IMR-90 (cell line): Measurements from ENCODE around the gene EIF2B1. TPM values are rescaled to one million over a fixed set of nuclear protein-coding genes. Genes with fewer than 3 reads are reported as not detected.

ENCODE experiments used
- ATAC-seq: fragments of 200-7000 bp; cut with Tn5 transposase; 2 replicates; pipeline ENCODE4 v1.9.1; 2020; ENCODE audit warnings: low read depth, mild to moderate bottlenecking, moderate library complexity
- BruUV-seq: library from RNA; stranded (reverse); fragments of 400-500 nt; replicated peaks from 2 replicates; lab custom pipeline; 2021; lab: Mats Ljungman, UMichigan
- CTCF ChIA-PET: fragments of 300-600 bp; formaldehyde crosslinking; extraction: SDS; loops from one replicate; lab custom pipeline; 2021; ENCODE audit warnings: antibody characterized with exemption; lab: Yijun Ruan, JAX
- POLR2A ChIA-PET: fragments of 300-600 bp; sonication (Branson Sonifier 250); formaldehyde crosslinking; loops from one replicate; lab custom pipeline; 2022; ENCODE audit warnings: antibody characterized with exemption; ENCODE audit not compliant: unreplicated experiment; lab: Charles Lee
- DNase-seq: peaks from one replicate; pipeline ENCODE4 v3.0.0; 2013
- H2AFZ ChIP-seq: replicated peaks from 2 replicates; pipeline ENCODE3; 2013; ENCODE audit warnings: low read length, mild to moderate bottlenecking; ENCODE audit not compliant: poor library complexity
- H2AK5ac ChIP-seq: 2 replicates; pipeline ENCODE4 v1.6.1; 2013; ENCODE audit warnings: low read depth, low read length, inconsistent platforms
- H2AK9ac ChIP-seq: replicated peaks from 2 replicates; pipeline ENCODE3; 2013; ENCODE audit warnings: mild to moderate bottlenecking, low read depth, low read length, moderate library complexity; ENCODE audit not compliant: poor library complexity
- H2BK120ac ChIP-seq: 2 replicates; pipeline ENCODE4 v1.6.1; 2013; ENCODE audit warnings: low read depth, low read length, inconsistent platforms
- H2BK15ac ChIP-seq: 3 replicates; pipeline ENCODE4 v1.6.1; 2013; ENCODE audit warnings: low read depth, low read length, inconsistent platforms
- H2BK20ac ChIP-seq: 2 replicates; pipeline ENCODE4 v1.6.1; 2013; ENCODE audit warnings: low read depth, mild to moderate bottlenecking, inconsistent platforms, low read length, moderate library complexity
- H2BK5ac ChIP-seq: 2 replicates; pipeline ENCODE4 v1.6.1; 2013; ENCODE audit warnings: mild to moderate bottlenecking, low read depth, low read length, inconsistent platforms; ENCODE audit not compliant: poor library complexity, severe bottlenecking
- H3K14ac ChIP-seq: replicated peaks from 2 replicates; pipeline ENCODE4 v1.6.1; 2013; ENCODE audit warnings: low read depth, low read length, inconsistent platforms
- H3K18ac ChIP-seq: 2 replicates; pipeline ENCODE4 v1.6.1; 2013; ENCODE audit warnings: low read depth, low read length, control low read depth
- H3K23ac ChIP-seq: 2 replicates; pipeline ENCODE4 v1.6.1; 2013; ENCODE audit warnings: low read depth, low read length, inconsistent platforms
- H3K27ac ChIP-seq: 2 replicates; pipeline ENCODE4 v1.5.1; 2013; ENCODE audit warnings: mild to moderate bottlenecking, control low read depth, low read length; ENCODE audit not compliant: insufficient read depth
- H3K27me3 ChIP-seq: 2 replicates; pipeline ENCODE4 v1.6.1; 2013; ENCODE audit warnings: low read length; ENCODE audit not compliant: control insufficient read depth, insufficient read depth
- H3K36me3 ChIP-seq: 2 replicates; pipeline ENCODE4 v1.6.1; 2013; ENCODE audit warnings: low read length, mixed read lengths; ENCODE audit not compliant: control insufficient read depth, insufficient read depth
- H3K4ac ChIP-seq: 2 replicates; pipeline ENCODE4 v1.6.1; 2013; ENCODE audit warnings: low read depth, low read length, inconsistent platforms
- H3K4me1 ChIP-seq: 2 replicates; pipeline ENCODE4 v1.6.1; 2013; ENCODE audit warnings: low read length, mixed read lengths; ENCODE audit not compliant: control insufficient read depth, insufficient read depth
- H3K4me2 ChIP-seq: 2 replicates; pipeline ENCODE4 v1.6.1; 2013; ENCODE audit warnings: low read depth, mild to moderate bottlenecking, control low read depth, low read length, moderate library complexity
- H3K4me3 ChIP-seq: 2 replicates; pipeline ENCODE4 v1.5.1; 2013; ENCODE audit warnings: low read depth, mild to moderate bottlenecking, control low read depth, low read length, moderate library complexity; ENCODE audit not compliant: insufficient read depth
- H3K56ac ChIP-seq: 2 replicates; pipeline ENCODE4 v1.6.1; 2013; ENCODE audit warnings: low read length, inconsistent platforms; ENCODE audit not compliant: insufficient read depth; ENCODE audit errors: extremely low read depth
- H3K79me1 ChIP-seq, 2 experiments: 2 replicates each; pipeline ENCODE4 v1.6.1; 2013; ENCODE audit warnings: low read length in 2 of 2, inconsistent platforms in 1 of 2, low read depth in 1 of 2
- H3K9ac ChIP-seq: 2 replicates; pipeline ENCODE4 v1.6.1; 2013; ENCODE audit warnings: low read depth, low read length, control low read depth
- H3K9me1 ChIP-seq: 2 replicates; pipeline ENCODE4 v1.6.1; 2013; ENCODE audit warnings: low read length, inconsistent platforms; ENCODE audit not compliant: insufficient read depth
- H3K9me3 ChIP-seq: 2 replicates; pipeline ENCODE4 v1.6.1; 2013; ENCODE audit warnings: low read length; ENCODE audit not compliant: control insufficient read depth, insufficient read depth
- H4K20me1 ChIP-seq: 2 replicates; pipeline ENCODE4 v1.6.1; 2013; ENCODE audit warnings: low read length, inconsistent platforms; ENCODE audit not compliant: insufficient read depth
- H4K5ac ChIP-seq: 2 replicates; pipeline ENCODE4 v1.6.1; 2013; ENCODE audit warnings: mild to moderate bottlenecking, low read depth, low read length, control low read depth
- H4K8ac ChIP-seq, 2 experiments: 2 replicates each; pipeline ENCODE4 v1.6.1; 2013; ENCODE audit warnings: low read depth in 2 of 2, low read length in 2 of 2, control low read depth in 1 of 2, inconsistent platforms in 1 of 2
- H4K91ac ChIP-seq: 2 replicates; pipeline ENCODE4 v1.6.1; 2013; ENCODE audit warnings: low read depth, low read length, inconsistent platforms; ENCODE audit not compliant: insufficient read depth
- BHLHE40 ChIP-seq: fragments of 150-350 bp; IDR thresholded peaks from 2 replicates; pipeline ENCODE4 v1.6.1; 2016; ENCODE audit warnings: mild to moderate bottlenecking, low read depth, low read length
- CEBPB ChIP-seq: IDR thresholded peaks from 2 replicates; pipeline ENCODE4 v1.6.1; 2012; ENCODE audit warnings: low read depth, low read length, improper control_type of control experiment
- FOS ChIP-seq: fragments of 150-350 bp; IDR thresholded peaks from 2 replicates; pipeline ENCODE4 v1.6.1; 2016; ENCODE audit warnings: low read depth, low read length
- MXI1 ChIP-seq: IDR thresholded peaks from 2 replicates; pipeline ENCODE4 v1.6.1; 2012; ENCODE audit warnings: low read depth, mild to moderate bottlenecking, low read length, moderate library complexity, borderline replicate concordance
- NFE2L2 ChIP-seq: fragments of 150-350 bp; IDR thresholded peaks from 2 replicates; pipeline ENCODE4 v1.6.1; 2016; ENCODE audit warnings: low read depth, mild to moderate bottlenecking, low read length
- POLR2A ChIP-seq: IDR thresholded peaks from 2 replicates; pipeline ENCODE4 v1.6.1; 2012; ENCODE audit warnings: mild to moderate bottlenecking, low read depth, low read length
- RCOR1 ChIP-seq: IDR thresholded peaks from 2 replicates; pipeline ENCODE4 v1.6.1; 2012; ENCODE audit warnings: mild to moderate bottlenecking, low read length, improper control_type of control experiment; ENCODE audit not compliant: insufficient replicate concordance
- SMC3 ChIP-seq: fragments of 150-350 bp; IDR thresholded peaks from 2 replicates; pipeline ENCODE4 v1.6.1; 2016; ENCODE audit warnings: low read depth, mild to moderate bottlenecking, antibody characterized with exemption, low read length, moderate library complexity
- WGBS, 2 experiments: methylation state at CpG; one replicate each; pipeline versions ENCODE4 v1.1.5 to v1.1.7; 2013; ENCODE audit warnings: missing lambda C conversion rate in 2 of 2; ENCODE audit not compliant: insufficient read length in 1 of 2; ENCODE audit errors: extremely low coverage in 2 of 2; 5-methylcytosine and 5-hydroxymethylcytosine counted together
- dilution Hi-C: fragments of 300-500 bp; cut with HindIII; formaldehyde crosslinking; loops from one replicate; pipeline ENCODE4 v1.14.3; 2018; ENCODE audit warnings: low sequenced_read_pairs; ENCODE audit not compliant: unreplicated experiment
- in situ Hi-C: fragments of 300-500 bp; cut with MboI; formaldehyde crosslinking; loops from 3 replicates; pipeline ENCODE4 v1.14.3; 2019; ENCODE audit warnings: low sequenced_read_pairs, inconsistent platforms, mixed read lengths
- intact Hi-C: fragments of 100-400 bp; cut with micrococcal nuclease; formaldehyde crosslinking; loops from 2 replicates; pipeline ENCODE4 v1.10.0; 2022
- polyA plus RNA-seq, 3 experiments: library from polyadenylated mRNA; depleted of rRNA; stranded (reverse); fragments of >200 nt; gene quantifications; 2 replicates each; pipeline ENCODE4 v1.2.3, GENCODE V29; 2012; ENCODE audit warnings: low replicate concordance in 1 of 3
- total RNA-seq: library from RNA; depleted of rRNA; stranded (reverse); fragments of >200 nt; gene quantifications from 2 replicates; pipeline ENCODE4 v1.2.3, GENCODE V29; 2012
- TF ChIP-seq, protein P1 (sequence below): conservative IDR thresholded peaks from 2 replicates; pipeline ENCODE4 v1.5.1; 2012; ENCODE audit warnings: mild to moderate bottlenecking, low read depth, low read length, improper control_type of control experiment
- TF ChIP-seq, protein P2 (sequence below): fragments of 150-350 bp; IDR thresholded peaks from 2 replicates; pipeline ENCODE4 v1.6.1; 2017; ENCODE audit warnings: mild to moderate bottlenecking, antibody characterized with exemption, low read length, low read depth

Gene EIF2B1
- total and polyA plus RNA-seq, 2 of the 4 experiments (the other 2 are of a cell fraction) = 33.9 to 45.9 TPM

- Histone ChIP-seq H3K4me1 (peaks cover 4% of the 10 kb centered on the region), H3K4me3 (no peak overlapping the region), H3K14ac (no peak overlapping the region), H4K5ac (no peak overlapping the region), H2AK9ac (no peak overlapping the region), H3K79me1 (peaks cover 20 to 49% of the 10 kb centered on the region in 2 experiments), H4K8ac (no peak overlapping the region), H4K20me1 (peaks cover 23% of the 10 kb centered on the region), H2BK120ac (no peak overlapping the region), H2BK5ac (no peak overlapping the region), H3K9me1 (no peaks in the 10 kb centered on the region), H2AFZ (no peak overlapping the region), H3K9ac (no peak overlapping the region), H4K91ac (no peak overlapping the region), H3K27ac (no peak overlapping the region), H3K18ac (no peak overlapping the region), H2BK20ac (no peak overlapping the region), H2BK15ac (no peak overlapping the region), H3K56ac (no peak overlapping the region), H3K4ac (no peak overlapping the region), H3K36me3 (peaks cover 14% of the 10 kb centered on the region), H2AK5ac (no peak overlapping the region), H3K27me3 (no peaks in the 10 kb centered on the region), H3K9me3 (no peaks in the 10 kb centered on the region), H3K23ac (no peak overlapping the region), H3K4me2 (no peak overlapping the region)
- ChIA-PET POLR2A (no interaction called here), CTCF (no interaction called here)
- no peak for DNase-seq
- TF ChIP-seq CEBPB = no peak
- TF ChIP-seq POLR2A = no peak
- TF ChIP-seq BHLHE40 = no peak
- TF ChIP-seq RCOR1 = no peak
- TF ChIP-seq SMC3 = no peak
- TF ChIP-seq, protein P1, sequence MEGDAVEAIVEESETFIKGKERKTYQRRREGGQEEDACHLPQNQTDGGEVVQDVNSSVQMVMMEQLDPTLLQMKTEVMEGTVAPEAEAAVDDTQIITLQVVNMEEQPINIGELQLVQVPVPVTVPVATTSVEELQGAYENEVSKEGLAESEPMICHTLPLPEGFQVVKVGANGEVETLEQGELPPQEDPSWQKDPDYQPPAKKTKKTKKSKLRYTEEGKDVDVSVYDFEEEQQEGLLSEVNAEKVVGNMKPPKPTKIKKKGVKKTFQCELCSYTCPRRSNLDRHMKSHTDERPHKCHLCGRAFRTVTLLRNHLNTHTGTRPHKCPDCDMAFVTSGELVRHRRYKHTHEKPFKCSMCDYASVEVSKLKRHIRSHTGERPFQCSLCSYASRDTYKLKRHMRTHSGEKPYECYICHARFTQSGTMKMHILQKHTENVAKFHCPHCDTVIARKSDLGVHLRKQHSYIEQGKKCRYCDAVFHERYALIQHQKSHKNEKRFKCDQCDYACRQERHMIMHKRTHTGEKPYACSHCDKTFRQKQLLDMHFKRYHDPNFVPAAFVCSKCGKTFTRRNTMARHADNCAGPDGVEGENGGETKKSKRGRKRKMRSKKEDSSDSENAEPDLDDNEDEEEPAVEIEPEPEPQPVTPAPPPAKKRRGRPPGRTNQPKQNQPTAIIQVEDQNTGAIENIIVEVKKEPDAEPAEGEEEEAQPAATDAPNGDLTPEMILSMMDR = no peak
- no peak for TF ChIP-seq FOS
- TF ChIP-seq MXI1 = no peak
- TF ChIP-seq, protein P2, sequence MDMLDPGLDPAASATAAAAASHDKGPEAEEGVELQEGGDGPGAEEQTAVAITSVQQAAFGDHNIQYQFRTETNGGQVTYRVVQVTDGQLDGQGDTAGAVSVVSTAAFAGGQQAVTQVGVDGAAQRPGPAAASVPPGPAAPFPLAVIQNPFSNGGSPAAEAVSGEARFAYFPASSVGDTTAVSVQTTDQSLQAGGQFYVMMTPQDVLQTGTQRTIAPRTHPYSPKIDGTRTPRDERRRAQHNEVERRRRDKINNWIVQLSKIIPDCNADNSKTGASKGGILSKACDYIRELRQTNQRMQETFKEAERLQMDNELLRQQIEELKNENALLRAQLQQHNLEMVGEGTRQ = no peak
- no peak for TF ChIP-seq NFE2L2
- intact Hi-C loops (no loop called here), in situ Hi-C loops (no loop called here), dilution Hi-C loops (no loop called here)
- no TSS peak for BruUV-seq
- no peak for ATAC-seq
- WGBS, 2 experiments = 100% methylated on average over 1 of the region's 1 CpG; no CpG with 5 or more reads in 1 of the 2 experiments
These were observed 34.2 kb downstream of the EIF2B1 start for GRCh38 chr12:123599310-123599709.
